Mesendoderm (in vitro differentiated cells): Measurements from ENCODE around the gene RAB37.

Experiments
- DNase-seq: peaks from one replicate; pipeline ENCODE4 v3.0.0; 2013
- H2AK5ac ChIP-seq: 2 replicates; pipeline ENCODE4 v1.6.1; 2013; ENCODE audit warnings: low read length, inconsistent platforms
- H2BK120ac ChIP-seq: 2 replicates; pipeline ENCODE4 v1.6.1; 2013; ENCODE audit warnings: low read depth, mild to moderate bottlenecking, low read length, moderate library complexity, mixed read lengths
- H2BK15ac ChIP-seq: replicated peaks from 2 replicates; pipeline ENCODE4 v1.6.1; 2013; ENCODE audit warnings: low read depth, mild to moderate bottlenecking, moderate library complexity
- H2BK5ac ChIP-seq: 2 replicates; pipeline ENCODE4 v1.6.1; 2013; ENCODE audit warnings: low read length, inconsistent platforms
- H3K18ac ChIP-seq: 2 replicates; pipeline ENCODE4 v1.6.1; 2013; ENCODE audit warnings: mild to moderate bottlenecking, low read length, mixed read lengths
- H3K23ac ChIP-seq: one replicate; pipeline ENCODE4 v1.6.1; 2013; ENCODE audit warnings: low read length
- H3K27ac ChIP-seq: 2 replicates; pipeline ENCODE4 v1.5.1; 2013; ENCODE audit warnings: low read depth, mild to moderate bottlenecking, inconsistent platforms, low read length, moderate library complexity
- H3K27me3 ChIP-seq: 2 replicates; pipeline ENCODE4 v1.6.1; 2013; ENCODE audit warnings: low read length, control low read depth, mild to moderate bottlenecking, inconsistent platforms; ENCODE audit not compliant: insufficient read depth, poor library complexity
- H3K36me3 ChIP-seq: 2 replicates; pipeline ENCODE4 v1.6.1; 2013; ENCODE audit warnings: low read length, inconsistent platforms; ENCODE audit not compliant: control insufficient read depth, insufficient read depth
- H3K4ac ChIP-seq: one replicate; pipeline ENCODE4 v1.6.1; 2013; ENCODE audit warnings: low read depth, mild to moderate bottlenecking, low read length, moderate library complexity
- H3K4me1 ChIP-seq: 2 replicates; pipeline ENCODE4 v1.6.1; 2013; ENCODE audit warnings: low read depth, low read length, inconsistent platforms; ENCODE audit not compliant: control insufficient read depth
- H3K4me2 ChIP-seq: 2 replicates; pipeline ENCODE4 v1.6.1; 2013; ENCODE audit warnings: low read length
- H3K4me3 ChIP-seq: 2 replicates; pipeline ENCODE4 v1.5.1; 2013; ENCODE audit warnings: mild to moderate bottlenecking, low read length
- H3K56ac ChIP-seq: one replicate; pipeline ENCODE4 v1.6.1; 2013; ENCODE audit warnings: low read length
- H3K79me1 ChIP-seq: 2 replicates; pipeline ENCODE4 v1.6.1; 2013; ENCODE audit warnings: low read length, inconsistent platforms
- H3K79me2 ChIP-seq: 2 replicates; pipeline ENCODE4 v1.6.1; 2013; ENCODE audit warnings: mild to moderate bottlenecking, low read length; ENCODE audit not compliant: control insufficient read depth, insufficient read depth
- H3K9ac ChIP-seq: 2 replicates; pipeline ENCODE4 v1.6.1; 2013; ENCODE audit warnings: low read length, inconsistent platforms
- H4K5ac ChIP-seq: one replicate; pipeline ENCODE4 v1.6.1; 2013; ENCODE audit warnings: low read length
- H4K8ac ChIP-seq: one replicate; pipeline ENCODE4 v1.6.1; 2013; ENCODE audit warnings: low read depth, mild to moderate bottlenecking, control low read depth, low read length, moderate library complexity
- WGBS: extraction: QIAGEN DNeasy Blood & Tissue Kit; methylation state at CpG from one replicate; pipeline ENCODE4 v1.1.7; 2013; ENCODE audit warnings: low lambda C conversion rate, missing lambda C conversion rate; ENCODE audit not compliant: insufficient coverage; ENCODE audit errors: extremely low coverage; 5-methylcytosine and 5-hydroxymethylcytosine counted together

Gene RAB37

DNA sequence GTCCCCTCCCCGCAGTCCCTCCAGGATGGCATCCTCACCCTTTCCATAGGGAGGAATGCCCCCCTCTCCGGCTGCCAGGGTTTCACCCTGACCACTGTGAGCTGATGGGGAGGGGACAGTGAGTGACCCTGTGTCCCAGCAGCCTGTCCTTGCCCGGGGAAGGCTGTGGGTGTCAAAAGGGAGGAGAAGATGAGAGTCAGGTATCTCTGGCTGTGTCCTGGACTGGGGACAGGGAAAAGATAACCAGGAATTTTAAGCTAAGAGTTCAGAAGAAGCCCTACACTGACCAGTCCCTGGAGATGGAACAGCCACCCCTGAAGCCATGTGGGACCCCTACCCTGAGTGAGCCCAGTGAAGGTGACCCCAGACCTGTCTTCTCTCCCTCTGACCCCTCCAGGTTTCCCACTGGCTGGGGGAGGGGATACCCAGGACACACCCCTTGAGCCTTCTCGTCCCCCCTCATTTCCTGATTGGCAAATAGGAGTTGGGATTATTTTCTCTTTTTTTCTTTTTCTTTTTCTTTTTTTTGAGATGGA, 27.8 kb downstream of the RAB37 start:
- Histone ChIP-seq H2BK5ac (no peak overlapping the region), H2BK120ac (no peak overlapping the region), H3K79me1 (peaks cover 26% of the 10 kb centered on the region), H3K4me2 (no peak overlapping the region), H3K18ac (no peak overlapping the region), H3K23ac (no peak overlapping the region), H3K36me3 (peaks cover 5% of the 10 kb centered on the region), H3K4me3 (no peak overlapping the region), H4K5ac (no peak overlapping the region), H3K27ac (no peak overlapping the region), H3K4me1 (peaks cover 10% of the 10 kb centered on the region), H3K79me2 (peaks cover 18% of the 10 kb centered on the region), H3K27me3 (no peaks in the 10 kb centered on the region), H3K56ac (no peak overlapping the region), H2AK5ac (no peak overlapping the region), H3K4ac (no peak overlapping the region), H4K8ac (no peak overlapping the region), H2BK15ac (no peak overlapping the region), H3K9ac (no peak overlapping the region)
- no peak for DNase-seq
- WGBS = no CpG with 5 or more reads among the region's 4 CpGs

DNA sequence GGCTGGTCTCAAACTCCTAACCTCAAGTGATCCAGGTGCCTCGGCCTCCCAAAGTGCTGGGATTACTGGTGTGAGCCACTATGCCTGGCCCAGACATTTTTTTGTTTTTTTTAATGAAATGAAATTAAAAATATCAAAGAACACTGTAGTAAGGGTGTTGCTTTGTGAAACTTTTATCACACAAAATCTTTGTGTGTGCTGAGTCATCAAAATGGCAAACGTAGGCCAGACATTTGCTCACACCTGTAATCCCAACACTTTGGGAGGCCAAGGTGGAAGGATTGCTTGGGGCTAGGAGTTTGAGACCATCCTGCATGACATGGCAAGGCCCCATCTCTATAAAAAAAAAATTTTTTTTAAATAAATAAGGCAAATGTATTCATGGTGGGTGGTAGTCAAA, 29.4 kb downstream of the RAB37 start:
- no peaks in the 10 kb centered on the region for H3K4me1 ChIP-seq
- WGBS = no CpG with 5 or more reads among the region's 2 CpGs
- no peak overlapping the region for H3K18ac ChIP-seq
- no peak overlapping the region for H4K8ac ChIP-seq
- no peak overlapping the region for H2BK15ac ChIP-seq
- no peak for DNase-seq
- no peak overlapping the region for H3K4me2 ChIP-seq
- peaks cover 5% of the 10 kb centered on the region for H3K79me2 ChIP-seq
- H3K27me3 ChIP-seq = no peaks in the 10 kb centered on the region
- H4K5ac ChIP-seq = no peak overlapping the region
- H2BK5ac ChIP-seq = no peak overlapping the region
- H3K4ac ChIP-seq = no peak overlapping the region
- no peak overlapping the region for H3K27ac ChIP-seq
- no peak overlapping the region for H3K23ac ChIP-seq
- no peak overlapping the region for H3K4me3 ChIP-seq
- peaks cover 14% of the 10 kb centered on the region for H3K79me1 ChIP-seq
- no peak overlapping the region for H3K9ac ChIP-seq
- H3K56ac ChIP-seq = no peak overlapping the region
- H3K36me3 ChIP-seq = peaks cover 7% of the 10 kb centered on the region
- H2BK120ac ChIP-seq = no peak overlapping the region
- H2AK5ac ChIP-seq = no peak overlapping the region

DNA sequence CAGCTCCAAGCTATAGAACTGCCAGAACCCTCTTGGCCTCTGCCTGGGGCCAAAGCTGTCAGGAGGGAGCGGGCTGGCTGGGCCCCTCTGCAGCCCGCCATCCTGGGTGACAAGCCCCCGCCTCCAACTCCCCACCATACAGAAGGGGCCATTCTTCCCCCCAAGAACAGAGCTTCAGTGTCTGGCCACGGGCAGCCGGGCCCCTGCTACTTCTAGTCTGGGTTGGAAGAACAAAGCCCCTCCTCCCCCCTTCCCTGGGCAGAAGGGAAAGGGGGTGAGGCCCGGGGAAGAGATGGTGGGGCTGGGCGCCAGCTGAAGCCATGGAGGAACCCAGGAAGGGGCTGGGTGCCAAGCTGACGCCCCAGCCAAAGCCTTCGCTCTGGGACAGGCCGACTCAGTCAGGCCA, 30.1 kb downstream of the RAB37 start:
- Histone ChIP-seq H2BK15ac (no peak overlapping the region), H3K56ac (no peak overlapping the region), H3K23ac (no peak overlapping the region), H3K27ac (no peak overlapping the region), H3K79me1 (peaks cover 8% of the 10 kb centered on the region), H4K8ac (no peak overlapping the region), H3K4ac (no peak overlapping the region), H3K4me1 (no peaks in the 10 kb centered on the region), H3K27me3 (no peaks in the 10 kb centered on the region), H2BK5ac (no peak overlapping the region), H4K5ac (no peak overlapping the region), H3K18ac (no peak overlapping the region), H2BK120ac (no peak overlapping the region), H3K36me3 (peaks cover 7% of the 10 kb centered on the region), H3K4me2 (no peak overlapping the region), H3K79me2 (peaks cover 2% of the 10 kb centered on the region), H3K9ac (no peak overlapping the region), H2AK5ac (no peak overlapping the region), H3K4me3 (no peak overlapping the region)
- DNase-seq = no peak
- no CpG with 5 or more reads among the region's 10 CpGs for WGBS

DNA sequence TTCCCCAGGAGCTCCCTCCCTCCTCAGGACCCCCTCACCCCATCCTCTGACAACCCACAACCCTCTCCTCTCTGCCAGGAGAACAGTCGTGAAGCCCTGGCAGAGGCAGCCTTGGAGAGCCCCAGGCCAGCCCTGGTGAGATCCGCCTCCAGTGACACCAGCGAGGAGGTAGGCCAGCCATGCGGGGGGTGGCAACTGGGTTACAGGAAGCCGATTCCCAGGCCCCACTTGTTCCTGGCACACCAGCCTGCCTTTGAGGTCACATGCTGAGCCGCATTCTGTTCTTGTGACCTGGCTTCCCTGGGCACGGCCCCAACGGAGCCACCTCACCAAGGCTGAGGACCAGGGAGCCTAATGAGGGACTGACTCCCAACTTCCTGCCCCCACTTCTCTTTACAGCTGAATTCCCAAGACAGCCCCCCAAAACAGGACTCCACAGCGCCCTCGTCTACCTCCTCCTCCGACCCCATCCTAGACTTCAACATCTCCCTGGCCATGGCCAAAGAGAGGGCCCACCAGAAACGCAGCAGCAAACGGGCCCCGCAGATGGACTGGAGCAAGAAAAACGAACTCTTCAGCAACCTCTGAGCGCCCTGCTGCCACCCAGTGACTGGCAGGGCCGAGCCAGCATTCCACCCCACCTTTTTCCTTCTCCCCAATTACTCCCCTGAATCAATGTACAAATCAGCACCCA, 31.2 kb downstream of the RAB37 start:
- Histone ChIP-seq H2BK5ac (no peak overlapping the region), H4K8ac (no peak overlapping the region), H3K27ac (no peak overlapping the region), H3K9ac (no peak overlapping the region), H2AK5ac (no peak overlapping the region), H3K4me1 (no peaks in the 10 kb centered on the region), H3K23ac (no peak overlapping the region), H2BK120ac (no peak overlapping the region), H2BK15ac (no peak overlapping the region), H3K4me2 (no peak overlapping the region), H3K79me1 (peaks cover 4% of the 10 kb centered on the region), H4K5ac (no peak overlapping the region), H3K79me2 (no peaks in the 10 kb centered on the region), H3K27me3 (no peaks in the 10 kb centered on the region), H3K18ac (no peak overlapping the region), H3K56ac (no peak overlapping the region), H3K4ac (no peak overlapping the region), H3K36me3 (peaks cover 7% of the 10 kb centered on the region), H3K4me3 (no peak overlapping the region)
- no peak for DNase-seq
- no CpG with 5 or more reads among the region's 17 CpGs for WGBS

DNA sequence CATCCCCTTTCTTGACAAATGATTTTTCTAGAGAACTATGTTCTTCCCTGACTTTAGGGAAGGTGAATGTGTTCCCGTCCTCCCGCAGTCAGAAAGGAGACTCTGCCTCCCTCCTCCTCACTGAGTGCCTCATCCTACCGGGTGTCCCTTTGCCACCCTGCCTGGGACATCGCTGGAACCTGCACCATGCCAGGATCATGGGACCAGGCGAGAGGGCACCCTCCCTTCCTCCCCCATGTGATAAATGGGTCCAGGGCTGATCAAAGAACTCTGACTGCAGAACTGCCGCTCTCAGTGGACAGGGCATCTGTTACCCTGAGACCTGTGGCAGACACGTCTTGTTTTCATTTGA, 31.7 kb downstream of the RAB37 start:
- Histone ChIP-seq H3K56ac (no peak overlapping the region), H2BK15ac (no peak overlapping the region), H3K36me3 (peaks cover 7% of the 10 kb centered on the region), H3K9ac (no peak overlapping the region), H3K4me3 (no peak overlapping the region), H3K4me1 (no peaks in the 10 kb centered on the region), H2BK5ac (no peak overlapping the region), H3K4ac (no peak overlapping the region), H3K27ac (no peak overlapping the region), H3K79me2 (no peaks in the 10 kb centered on the region), H3K18ac (no peak overlapping the region), H2BK120ac (no peak overlapping the region), H3K4me2 (no peak overlapping the region), H2AK5ac (no peak overlapping the region), H3K27me3 (no peaks in the 10 kb centered on the region), H4K8ac (no peak overlapping the region), H4K5ac (no peak overlapping the region), H3K79me1 (peaks cover 3% of the 10 kb centered on the region), H3K23ac (no peak overlapping the region)
- DNase-seq = no peak
- no CpG with 5 or more reads among the region's 7 CpGs for WGBS
